ENCODE measurements around the gene DACT3.

DNA sequence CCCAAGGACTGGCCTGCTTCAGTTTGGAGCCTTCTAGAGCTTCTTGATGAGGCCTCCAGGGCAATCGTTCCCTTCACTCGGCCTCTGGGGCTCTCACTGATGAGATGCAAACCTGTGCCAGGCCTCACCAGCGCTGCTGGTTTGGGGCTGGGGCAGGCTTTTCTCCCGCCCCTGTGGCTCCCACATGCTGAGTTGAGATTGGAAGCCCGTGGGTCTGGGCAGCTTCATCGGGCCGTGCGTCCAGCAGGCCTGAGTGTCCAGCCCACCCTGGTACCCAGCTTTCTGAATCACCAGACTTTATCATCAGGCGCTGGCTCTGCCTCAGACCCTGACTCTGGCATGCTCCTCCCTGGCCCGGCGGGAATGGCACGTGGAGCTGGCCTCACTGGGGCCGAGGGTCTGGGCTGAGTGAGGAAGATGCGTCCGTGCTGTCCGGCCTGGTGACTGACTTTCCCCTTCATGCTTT lies 55.6 kb downstream of the DACT3 start:
- no peak for TF ChIP-seq CTCF (IDR thresholded peaks at IDR 0.05)
- no peak for TF ChIP-seq EP300 (IDR thresholded peaks at IDR 0.05)
- TF ChIP-seq POLR2A (IDR thresholded peaks at IDR 0.05) = no peak

Measured in stomach (tissue), 4 donors.